Endothelial cell of umbilical vein (primary cell): ENCODE measurements around the gene TMEM40. TPM values are rescaled to one million over a fixed set of nuclear protein-coding genes. Genes with fewer than 3 reads are reported as not detected.

ENCODE experiments used
- BruUV-seq: library from RNA; stranded (reverse); fragments of 400-500 nt; replicated peaks from 2 replicates; lab custom pipeline; 2021; lab: Mats Ljungman, UMichigan
- CTCF ChIA-PET: fragments of 300-600, 350-600 bp; sonication (Branson Sonifier 250); formaldehyde crosslinking; loops from one replicate; lab custom pipeline; 2021; ENCODE audit warnings: antibody characterized with exemption, inconsistent platforms; lab: Charles Lee
- POLR2A ChIA-PET: fragments of 300-600, 350-600 bp; sonication (Branson Sonifier 250); formaldehyde crosslinking; loops from one replicate; lab custom pipeline; 2021; ENCODE audit warnings: antibody characterized with exemption, inconsistent platforms; lab: Charles Lee
- DNase-seq: peaks from one replicate; pipeline ENCODE4 v3.0.0-alpha.2; 2011; ENCODE audit warnings: low read depth, low spot score
- FAIRE-seq: peaks from 2 replicates; lab custom pipeline; 2011; peaks lifted over from hg19 to GRCh38; lab: Jason Lieb, UNC
- H2AFZ ChIP-seq: 2 replicates; pipeline ENCODE4 v1.6.0; 2012; ENCODE audit warnings: low read depth, low read length, control low read depth, inconsistent platforms
- H3K27ac ChIP-seq: 2 replicates; pipeline ENCODE4 v1.5.1; 2011; ENCODE audit warnings: low read depth, mild to moderate bottlenecking, control low read depth, low read length, moderate library complexity; ENCODE audit not compliant: insufficient read depth
- H3K27me3 ChIP-seq, 2 experiments: 2 replicates each; pipeline versions ENCODE4 v1.6.0 to v1.6.1; 2011; ENCODE audit warnings: low read length in 2 of 2, mixed read lengths in 1 of 2; ENCODE audit not compliant: control insufficient read depth in 2 of 2, insufficient read depth in 2 of 2
- H3K36me3 ChIP-seq, 2 experiments: 2 replicates in 1 of 2; 3 replicates in 1 of 2; pipeline ENCODE4 v1.5.1; 2011; ENCODE audit warnings: low read length in 2 of 2, mild to moderate bottlenecking in 1 of 2, moderate library complexity in 1 of 2; ENCODE audit not compliant: control insufficient read depth in 2 of 2, insufficient read depth in 2 of 2; ENCODE audit errors: extremely low read depth in 1 of 2
- H3K4me1 ChIP-seq: 3 replicates; pipeline ENCODE4 v1.5.1; 2011; ENCODE audit warnings: mild to moderate bottlenecking, low read length; ENCODE audit not compliant: control insufficient read depth, insufficient read depth; ENCODE audit errors: extremely low read depth
- H3K4me2 ChIP-seq: 2 replicates; pipeline ENCODE4 v1.6.1; 2011; ENCODE audit warnings: low read length, control low read depth, mixed read lengths; ENCODE audit not compliant: insufficient read depth
- H3K4me3 ChIP-seq, 3 experiments: fragments of 200-600 bp in 1 of 3; sonication (generic), shearing (Covaris generic) in 1 of 3; replicated peaks in 1 of 3; 2 replicates each; pipeline ENCODE4 v1.5.1; 2011 to 2016; ENCODE audit warnings: control low read depth in 3 of 3, low read length in 3 of 3, mild to moderate bottlenecking in 2 of 3, inconsistent platforms in 1 of 3, low read depth in 1 of 3, moderate library complexity in 1 of 3; ENCODE audit not compliant: insufficient read depth in 1 of 3
- H3K79me2 ChIP-seq: 2 replicates; pipeline ENCODE4 v1.6.0; 2012; ENCODE audit warnings: low read length, inconsistent platforms; ENCODE audit not compliant: control insufficient read depth, insufficient read depth
- H3K9ac ChIP-seq: replicated peaks from 2 replicates; pipeline ENCODE3; 2011; ENCODE audit warnings: low read length, control low read depth; ENCODE audit not compliant: insufficient read depth; ENCODE audit errors: extremely low read depth
- H3K9me1 ChIP-seq: replicated peaks from 3 replicates; pipeline ENCODE4 v1.6.0; 2011; ENCODE audit warnings: mild to moderate bottlenecking, low read length; ENCODE audit not compliant: control insufficient read depth, insufficient read depth; ENCODE audit errors: extremely low read depth
- H3K9me3 ChIP-seq: replicated peaks from 2 replicates; pipeline ENCODE4 v1.5.1; 2012; ENCODE audit warnings: low read length, inconsistent platforms; ENCODE audit not compliant: control insufficient read depth, insufficient read depth
- H4K20me1 ChIP-seq: replicated peaks from 2 replicates; pipeline ENCODE3; 2011; ENCODE audit warnings: mild to moderate bottlenecking, low read length; ENCODE audit not compliant: control insufficient read depth, insufficient read depth; ENCODE audit errors: extremely low read depth
- EZH2 ChIP-seq: IDR thresholded peaks from 2 replicates; pipeline ENCODE4 v1.6.1; 2012; ENCODE audit warnings: borderline replicate concordance, low read depth, mild to moderate bottlenecking, moderate library complexity, low read length, inconsistent platforms; ENCODE audit not compliant: severe bottlenecking
- FOS ChIP-seq: IDR thresholded peaks from 2 replicates; pipeline ENCODE4 v1.6.1; 2011; ENCODE audit warnings: mild to moderate bottlenecking, low read length, moderate library complexity, borderline replicate concordance; ENCODE audit not compliant: insufficient read depth
- GATA2 ChIP-seq: IDR thresholded peaks from 2 replicates; pipeline ENCODE4 v1.7.0; 2011; ENCODE audit warnings: low read depth, mild to moderate bottlenecking, moderate library complexity, mixed read lengths, low read length; ENCODE audit not compliant: insufficient read length, insufficient read depth
- JUN ChIP-seq: IDR thresholded peaks from 2 replicates; pipeline ENCODE4 v1.6.1; 2011; ENCODE audit warnings: borderline replicate concordance, low read depth; ENCODE audit not compliant: insufficient read length, insufficient read depth
- POLR2A ChIP-seq: IDR thresholded peaks from 2 replicates; pipeline ENCODE4 v1.6.1; 2012; ENCODE audit warnings: low read depth, mild to moderate bottlenecking, control low read depth, low read length
- POLR2AphosphoS5 ChIP-seq: IDR thresholded peaks from 2 replicates; pipeline ENCODE4 v1.6.1; 2012; ENCODE audit warnings: low read depth, mild to moderate bottlenecking, control low read depth, low read length, moderate library complexity; ENCODE audit not compliant: insufficient read depth
- dilution Hi-C: fragments of 300-500 bp; cut with MboI; formaldehyde crosslinking; loops from one replicate; pipeline ENCODE4 v1.15.0; 2019; ENCODE audit warnings: low sequenced_read_pairs; ENCODE audit not compliant: extremely low pct_ligation_motif_present
- intact Hi-C: fragments of 100-400 bp; cut with micrococcal nuclease; formaldehyde crosslinking; loops from one replicate; pipeline ENCODE4 v1.10.0; 2022
- polyA plus RNA-seq, 4 experiments: library from polyadenylated mRNA; depleted of rRNA in 3 of 4; stranded (reverse) in 3 of 4; unstranded in 1 of 4; fragments of >200 nt; gene quantifications; 2 replicates each; pipeline versions ENCODE4 v1.2.1 to v1.2.3, GENCODE V29; 2011 to 2012; ENCODE audit warnings: missing spikeins in 1 of 4
- total RNA-seq: library from RNA; stranded (reverse); gene quantifications from 2 replicates; pipeline ENCODE4 v1.2.3, GENCODE V29; 2021
- TF ChIP-seq, protein P1 (sequence below): IDR thresholded peaks from 2 replicates; pipeline ENCODE4 v1.6.1; 2011; ENCODE audit not compliant: insufficient read depth, insufficient read length

Gene TMEM40
- total and polyA plus RNA-seq, 2 donors (not counting 3 experiments of a cell fraction or from before 2014, with no cell fraction given) = not detected

DNA sequence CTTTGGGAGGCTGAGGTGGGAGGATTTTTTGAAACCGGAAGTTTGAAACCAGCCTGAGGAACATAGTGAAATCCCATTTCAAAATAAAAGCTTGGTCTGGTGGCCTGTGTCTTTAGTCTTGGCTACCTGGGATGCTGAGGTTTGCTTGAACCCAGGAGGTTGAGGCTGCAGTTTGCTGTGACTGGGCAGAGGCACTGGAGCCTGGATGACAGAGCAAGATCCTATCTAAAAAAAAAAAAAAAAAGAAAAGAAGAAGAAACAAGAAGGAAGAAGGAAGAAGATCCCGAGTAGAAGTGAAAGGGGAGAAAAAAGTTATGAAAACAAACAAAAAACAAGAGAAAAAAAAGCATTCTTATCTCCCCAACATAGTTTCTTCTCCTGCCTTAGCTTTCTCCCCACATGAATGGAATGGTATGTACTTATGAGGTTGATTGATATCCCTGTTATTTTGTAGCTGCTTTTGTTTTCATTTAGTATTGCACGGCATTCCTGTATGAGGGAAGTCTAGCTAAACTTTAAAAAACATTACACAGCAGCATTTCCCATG is 42.4 kb downstream of the TMEM40 start:
- H3K9me1 ChIP-seq = no peaks in the 10 kb centered on the region
- DNase-seq = peak; percentile 24
- BruUV-seq = no TSS peak
- TF ChIP-seq FOS (no peak), JUN (no peak)
- FAIRE-seq = peak; percentile 52
- ChIA-PET POLR2A (no interaction called here), CTCF (interaction anchor here (0.7 to 1.4 kb wide), 3 partner anchors 9 to 14 kb away, joined by 3 to 4 read pairs (median 3); no protein-coding TSS in a partner anchor)
- H3K9me3 ChIP-seq = no peaks in the 10 kb centered on the region
- H3K27ac ChIP-seq = no peak overlapping the region
- H2AFZ ChIP-seq = no peak overlapping the region
- H3K36me3 ChIP-seq = no peaks in the 10 kb centered on the region
- H3K9ac ChIP-seq = no peak overlapping the region
- no peaks in the 10 kb centered on the region for H3K79me2 ChIP-seq
- dilution Hi-C loops (no loop called here), intact Hi-C loops (no loop called here)
- H3K4me2 ChIP-seq = no peak overlapping the region
- no peaks in the 10 kb centered on the region for H3K4me1 ChIP-seq
- no peaks in the 10 kb centered on the region for H3K27me3 ChIP-seq
- no peak overlapping the region for H3K4me3 ChIP-seq
- no peaks in the 10 kb centered on the region for H4K20me1 ChIP-seq

DNA sequence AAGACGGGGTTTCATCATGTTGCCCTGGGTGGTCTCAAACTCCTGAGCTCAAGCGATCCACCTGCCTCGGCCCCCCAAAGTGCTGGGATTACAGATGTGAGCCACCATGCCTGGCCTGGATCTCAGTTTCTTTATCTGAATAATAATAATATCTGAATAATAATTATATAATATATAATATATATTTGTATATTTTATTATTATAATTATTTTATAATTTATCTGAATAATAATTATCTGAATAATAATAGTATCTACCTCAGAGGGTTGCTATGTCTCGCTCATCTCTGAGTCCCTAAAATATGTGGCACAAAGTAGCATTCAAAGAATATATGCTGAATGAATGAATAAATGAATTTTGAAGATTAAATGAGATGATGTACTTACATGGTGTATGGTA is 44.8 kb downstream of the TMEM40 start:
- BruUV-seq = no TSS peak
- H3K9me1 ChIP-seq = no peaks in the 10 kb centered on the region
- no peaks in the 10 kb centered on the region for H3K79me2 ChIP-seq
- H3K27ac ChIP-seq = no peak overlapping the region
- H3K4me3 ChIP-seq = no peak overlapping the region
- no peaks in the 10 kb centered on the region for H3K36me3 ChIP-seq
- intact Hi-C loops = no loop called here
- no peaks in the 10 kb centered on the region for H4K20me1 ChIP-seq
- H3K9ac ChIP-seq = no peak overlapping the region
- no peaks in the 10 kb centered on the region for H3K9me3 ChIP-seq
- no peaks in the 10 kb centered on the region for H3K4me1 ChIP-seq
- H2AFZ ChIP-seq = no peak overlapping the region
- ChIA-PET CTCF (interaction anchor here (1.3 kb wide), 1 partner anchor 7 kb away, joined by 3 read pairs; no protein-coding TSS in a partner anchor), POLR2A (no interaction called here)
- FAIRE-seq (no peak), DNase-seq (no peak)
- H3K27me3 ChIP-seq = no peaks in the 10 kb centered on the region
- TF ChIP-seq POLR2AphosphoS5 (no peak), EZH2 (no peak), FOS (no peak), POLR2A (no peak), GATA2 (no peak), JUN (no peak)
- TF ChIP-seq, protein P1, sequence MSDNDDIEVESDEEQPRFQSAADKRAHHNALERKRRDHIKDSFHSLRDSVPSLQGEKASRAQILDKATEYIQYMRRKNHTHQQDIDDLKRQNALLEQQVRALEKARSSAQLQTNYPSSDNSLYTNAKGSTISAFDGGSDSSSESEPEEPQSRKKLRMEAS = no peak
- dilution Hi-C loops = no loop called here
- no peak overlapping the region for H3K4me2 ChIP-seq
